AG04449 (cell line): ENCODE measurements around the gene CALCB.

Experiments used
- CTCF ChIA-PET: fragments of 350-600 bp; formaldehyde crosslinking; extraction: SDS; loops from one replicate; lab custom pipeline; 2021; ENCODE audit warnings: antibody characterized with exemption; lab: Yijun Ruan, JAX
- POLR2A ChIA-PET: fragments of 400-600, 350-600 bp; formaldehyde crosslinking; extraction: SDS; loops from one replicate; lab custom pipeline; 2020; ENCODE audit warnings: antibody characterized with exemption, inconsistent platforms; lab: Yijun Ruan, JAX
- DNase-seq: peaks from one replicate; pipeline ENCODE4 v3.0.0-alpha.2; 2010; ENCODE audit warnings: low read depth, low spot score
- H3K4me3 ChIP-seq: 2 replicates; pipeline ENCODE4 v1.5.1; 2011; ENCODE audit warnings: low read depth, mild to moderate bottlenecking, control low read depth, low read length
- TF ChIP-seq, protein P1 (sequence below): IDR thresholded peaks from one replicate; pipeline ENCODE4 v1.5.1; 2011; ENCODE audit warnings: mild to moderate bottlenecking, moderate library complexity, low read length, control low read depth, inconsistent platforms; ENCODE audit not compliant: insufficient read depth; ENCODE audit errors: missing control alignments

CALCB gene

DNA sequence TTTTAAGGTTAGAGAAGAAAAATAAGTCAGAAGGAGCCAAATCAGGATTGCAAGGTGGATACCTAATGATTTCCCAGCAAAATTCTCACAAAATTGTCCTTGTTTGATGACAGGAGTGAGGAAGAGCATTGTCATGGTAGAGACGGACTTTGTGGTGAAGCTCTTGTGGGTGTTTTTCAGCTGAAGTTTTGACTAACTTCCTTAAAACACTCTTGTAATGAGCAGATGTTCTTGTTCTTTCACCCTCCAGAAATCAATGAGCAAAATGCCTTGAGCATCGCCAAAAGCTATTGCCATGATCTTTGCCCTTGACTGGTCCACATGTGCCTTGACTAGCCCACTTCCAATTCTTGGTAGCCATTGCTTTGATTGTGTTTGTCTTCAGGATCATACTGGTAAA is 20.0 kb downstream of the CALCB start:
- H3K4me3 ChIP-seq: no peak overlapping the region
- ChIA-PET CTCF (interaction anchor here (0.7 to 3.9 kb wide), 3 partner anchors 8 to 117 kb away, joined by 3 to 26 read pairs (median 4); no protein-coding TSS in a partner anchor), POLR2A (no interaction called here)
- TF ChIP-seq, protein P1, sequence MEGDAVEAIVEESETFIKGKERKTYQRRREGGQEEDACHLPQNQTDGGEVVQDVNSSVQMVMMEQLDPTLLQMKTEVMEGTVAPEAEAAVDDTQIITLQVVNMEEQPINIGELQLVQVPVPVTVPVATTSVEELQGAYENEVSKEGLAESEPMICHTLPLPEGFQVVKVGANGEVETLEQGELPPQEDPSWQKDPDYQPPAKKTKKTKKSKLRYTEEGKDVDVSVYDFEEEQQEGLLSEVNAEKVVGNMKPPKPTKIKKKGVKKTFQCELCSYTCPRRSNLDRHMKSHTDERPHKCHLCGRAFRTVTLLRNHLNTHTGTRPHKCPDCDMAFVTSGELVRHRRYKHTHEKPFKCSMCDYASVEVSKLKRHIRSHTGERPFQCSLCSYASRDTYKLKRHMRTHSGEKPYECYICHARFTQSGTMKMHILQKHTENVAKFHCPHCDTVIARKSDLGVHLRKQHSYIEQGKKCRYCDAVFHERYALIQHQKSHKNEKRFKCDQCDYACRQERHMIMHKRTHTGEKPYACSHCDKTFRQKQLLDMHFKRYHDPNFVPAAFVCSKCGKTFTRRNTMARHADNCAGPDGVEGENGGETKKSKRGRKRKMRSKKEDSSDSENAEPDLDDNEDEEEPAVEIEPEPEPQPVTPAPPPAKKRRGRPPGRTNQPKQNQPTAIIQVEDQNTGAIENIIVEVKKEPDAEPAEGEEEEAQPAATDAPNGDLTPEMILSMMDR: no peak
- DNase-seq: no peak

DNA sequence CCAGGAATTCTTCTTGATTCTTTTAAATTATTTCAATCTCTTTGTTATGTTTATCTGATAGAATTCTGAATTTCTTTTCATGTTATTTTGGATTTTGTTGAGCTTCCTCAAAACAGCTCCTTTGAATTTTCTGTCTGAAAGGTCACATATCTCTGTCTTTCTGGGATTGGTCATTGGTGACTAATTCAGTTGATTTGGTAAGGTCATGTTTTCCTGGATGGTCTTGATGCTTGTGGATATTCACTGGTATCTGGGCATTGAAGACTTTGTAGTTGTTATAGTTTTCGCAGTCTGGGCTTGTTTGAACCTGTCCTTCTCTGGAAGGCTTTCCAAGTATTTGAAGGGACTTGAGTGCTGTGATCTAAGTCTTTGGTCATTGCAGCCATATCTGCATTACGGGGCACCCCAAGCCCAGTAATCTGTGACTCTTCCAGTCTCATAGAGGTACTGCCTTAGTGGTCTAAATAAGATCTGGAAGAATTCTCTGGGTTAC is 22.4 kb downstream of the CALCB start:
- DNase-seq: no peak
- CTCF ChIA-PET: interaction anchor here (1.6 to 13.6 kb wide), 3 partner anchors 20 to 112 kb away, joined by 13 to 373 read pairs (median 203); no protein-coding TSS in a partner anchor
- TF ChIP-seq, protein P1: no peak
- H3K4me3 ChIP-seq: no peak overlapping the region
- POLR2A ChIA-PET: interaction anchor here (0.6 kb wide), 1 partner anchor 70 kb away, joined by 3 read pairs; no protein-coding TSS in a partner anchor

DNA sequence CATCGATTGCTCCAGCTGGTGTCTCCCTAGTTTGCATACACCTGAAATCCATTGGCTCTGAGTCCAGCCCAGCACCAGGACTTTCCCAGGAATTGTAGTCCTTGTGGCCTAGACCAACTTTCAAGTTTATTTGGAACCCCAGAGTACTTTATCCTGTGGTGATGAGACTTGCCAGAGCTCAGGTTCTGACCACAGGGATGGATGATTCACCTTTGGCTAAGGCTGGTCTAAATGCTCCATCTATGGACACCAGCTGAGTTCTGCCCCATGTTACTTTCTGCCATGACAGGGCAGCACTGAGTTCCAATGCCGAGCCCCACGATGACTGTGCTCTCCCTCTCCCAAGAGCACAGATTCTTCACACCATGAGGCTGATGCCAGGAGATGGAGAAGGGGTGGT is 24.0 kb downstream of the CALCB start:
- ChIA-PET CTCF (interaction anchor here (0.7 to 13.6 kb wide), 4 partner anchors 22 to 110 kb away, joined by 3 to 373 read pairs (median 108); no protein-coding TSS in a partner anchor), POLR2A (no interaction called here)
- TF ChIP-seq, protein P1: no peak
- H3K4me3 ChIP-seq: no peak overlapping the region
- no peak for DNase-seq

DNA sequence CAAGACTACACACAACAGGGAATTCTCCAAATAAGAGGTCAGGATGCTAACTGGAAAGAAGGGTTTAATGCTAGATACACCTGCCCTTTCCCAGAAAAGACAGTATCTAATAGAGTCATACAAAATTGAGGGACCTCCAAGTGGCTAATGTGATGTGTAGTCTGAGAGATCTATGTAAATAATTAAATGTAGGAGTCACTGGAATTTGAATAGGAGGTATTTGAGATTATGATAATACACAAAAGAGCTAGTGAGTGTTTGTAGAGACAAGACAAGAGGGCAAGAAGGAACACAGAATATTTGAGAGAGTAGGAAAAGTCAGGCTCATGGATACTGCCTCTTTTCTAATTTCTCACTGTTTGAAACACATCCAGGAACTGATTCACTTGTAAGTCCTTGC is 25.9 kb downstream of the CALCB start:
- POLR2A ChIA-PET: no interaction called here
- TF ChIP-seq, protein P1: no peak
- no peak for DNase-seq
- CTCF ChIA-PET: interaction anchor here (0.9 to 13.6 kb wide), 25 partner anchors 8 to 310 kb away, joined by 3 to 373 read pairs (median 9); partner anchors contain the start of gene INSC
- no peak overlapping the region for H3K4me3 ChIP-seq

DNA sequence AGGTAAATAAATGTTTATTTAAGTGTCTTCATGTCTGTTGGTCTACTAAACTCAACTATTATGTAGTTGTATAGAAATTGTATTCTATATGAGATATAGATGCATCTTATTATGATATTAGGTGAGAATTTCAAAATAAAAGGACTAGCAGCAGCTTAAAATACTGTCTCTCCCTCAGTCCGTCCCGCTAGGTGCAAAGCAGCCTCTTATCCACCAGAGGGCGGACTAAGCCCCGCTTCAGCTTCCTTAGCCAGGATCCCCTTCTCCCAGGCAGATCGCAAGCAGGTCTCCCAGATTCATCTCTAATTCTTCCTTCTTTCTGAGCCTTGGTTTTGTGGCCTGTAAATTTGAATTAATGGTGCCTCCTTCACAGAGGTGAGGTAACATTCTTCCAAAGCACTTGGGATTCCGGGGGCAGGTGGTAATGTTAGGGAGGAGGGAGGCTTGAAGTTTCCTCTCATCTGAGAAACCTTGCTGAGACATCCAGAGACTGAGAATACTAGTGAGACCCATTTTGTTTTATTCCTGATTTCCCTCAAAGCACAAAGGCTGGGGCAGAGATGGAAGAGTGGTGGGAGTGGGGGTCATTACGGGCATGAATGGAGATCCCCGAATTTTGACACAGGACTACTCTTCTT is 27.8 kb downstream of the CALCB start:
- DNase-seq: no peak
- no peak overlapping the region for H3K4me3 ChIP-seq
- TF ChIP-seq, protein P1: peak; percentile 88
- CTCF ChIA-PET: interaction anchor here (0.6 to 13.6 kb wide), 37 partner anchors 10 to 231 kb away, joined by 3 to 373 read pairs (median 5); partner anchors contain the start of gene INSC
- POLR2A ChIA-PET: no interaction called here

DNA sequence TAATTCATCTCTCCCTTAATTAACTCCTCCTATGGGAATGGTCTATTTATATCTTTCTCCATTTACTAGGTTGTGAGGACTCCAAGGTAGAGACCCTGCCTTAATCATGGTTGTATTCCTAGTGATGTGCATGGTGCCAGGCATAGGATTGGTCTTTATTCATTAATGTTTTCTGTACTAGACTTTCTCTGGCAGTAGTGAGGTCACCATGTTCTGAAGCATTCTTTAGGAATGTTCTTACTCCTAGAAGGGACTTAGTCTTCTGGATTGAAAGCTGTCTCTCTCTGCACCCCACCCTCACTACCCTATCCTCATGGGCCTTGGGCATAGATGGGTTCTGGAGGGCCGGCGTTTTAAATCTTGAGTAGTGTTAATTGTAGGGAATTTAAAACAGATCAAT is 30.8 kb downstream of the CALCB start:
- ChIA-PET POLR2A (no interaction called here), CTCF (interaction anchor here (1.3 to 13.6 kb wide), 6 partner anchors 27 to 117 kb away, joined by 3 to 373 read pairs (median 4); no protein-coding TSS in a partner anchor)
- TF ChIP-seq, protein P1: no peak
- H3K4me3 ChIP-seq: no peak overlapping the region
- DNase-seq: no peak
